Measurements from ENCODE around the gene FAM13C.

The FAM13C gene

GRCh38 chr10:59312247-59312646 lies 50.1 kb downstream of the FAM13C start:
- DNase-seq: no peak

- DNase-seq: no peak
Measured at GRCh38 chr10:59311025-59311424, 51.3 kb downstream of the FAM13C start.

GRCh38 chr10:59310324-59310914 lies 51.9 kb downstream of the FAM13C start:
- no peak for DNase-seq

- no peak for DNase-seq
Measured at GRCh38 chr10:59304521-59305097, 57.7 kb downstream of the FAM13C start.

GRCh38 chr10:59303018-59303417 lies 59.3 kb downstream of the FAM13C start:
- DNase-seq: no peak

- DNase-seq: no peak
Measured at GRCh38 chr10:59302381-59302780, 60.0 kb downstream of the FAM13C start.

- no peak for DNase-seq
Measured at GRCh38 chr10:59301067-59301754, 61.1 kb downstream of the FAM13C start.

GRCh38 chr10:59300386-59300785 lies 62.0 kb downstream of the FAM13C start:
- no peak for DNase-seq

GRCh38 chr10:59299933-59300332 lies 62.4 kb downstream of the FAM13C start:
- no peak for DNase-seq

GRCh38 chr10:59290448-59290847 lies 71.9 kb downstream of the FAM13C start:
- no peak for DNase-seq

- DNase-seq: no peak
Measured at GRCh38 chr10:59289853-59290252, 72.5 kb downstream of the FAM13C start.

GRCh38 chr10:59287587-59288255 lies 74.6 kb downstream of the FAM13C start:
- DNase-seq: no peak

GRCh38 chr10:59285848-59286247 lies 76.5 kb downstream of the FAM13C start:
- DNase-seq: no peak

- no peak for DNase-seq
Measured at GRCh38 chr10:59285073-59285472, 77.3 kb downstream of the FAM13C start.

GRCh38 chr10:59284118-59284975 lies 78.0 kb downstream of the FAM13C start:
- no peak for DNase-seq

GRCh38 chr10:59283456-59284091 lies 78.8 kb downstream of the FAM13C start:
- DNase-seq: no peak

- no peak for DNase-seq
Measured at GRCh38 chr10:59281861-59282260, 80.5 kb downstream of the FAM13C start.

- no peak for DNase-seq
Measured at GRCh38 chr10:59279991-59280505, 82.3 kb downstream of the FAM13C start.

GRCh38 chr10:59279476-59279875 lies 82.9 kb downstream of the FAM13C start:
- DNase-seq: no peak

- no peak for DNase-seq
Measured at GRCh38 chr10:59276919-59277318, 85.4 kb downstream of the FAM13C start.

GRCh38 chr10:59276133-59276532 lies 86.2 kb downstream of the FAM13C start:
- DNase-seq: no peak

GRCh38 chr10:59273445-59273844 lies 88.9 kb downstream of the FAM13C start:
- no peak for DNase-seq
